Esophagus squamous epithelium (tissue), 4 donors: ENCODE data around the gene PRKCB.

Source experiments
- POLR2A ChIP-seq, 4 donors: fragments of 450-650 bp; IDR thresholded peaks; one replicate each; pipeline ENCODE4 v1.6.1; 2017; ENCODE audit warnings: antibody characterized with exemption in 4 of 4, mild to moderate bottlenecking in 4 of 4, moderate library complexity in 3 of 4
- TF ChIP-seq, protein P1 (sequence below), 6 experiments: fragments of 450-650 bp in 4 of 6; fragments of 200-600 bp in 2 of 6; sonication (generic) in 2 of 6; IDR thresholded peaks; one replicate each; pipeline ENCODE4 v1.5.1; 2016 to 2019; ENCODE audit warnings: antibody characterized with exemption in 6 of 6, mild to moderate bottlenecking in 4 of 6, moderate library complexity in 4 of 6

DNA sequence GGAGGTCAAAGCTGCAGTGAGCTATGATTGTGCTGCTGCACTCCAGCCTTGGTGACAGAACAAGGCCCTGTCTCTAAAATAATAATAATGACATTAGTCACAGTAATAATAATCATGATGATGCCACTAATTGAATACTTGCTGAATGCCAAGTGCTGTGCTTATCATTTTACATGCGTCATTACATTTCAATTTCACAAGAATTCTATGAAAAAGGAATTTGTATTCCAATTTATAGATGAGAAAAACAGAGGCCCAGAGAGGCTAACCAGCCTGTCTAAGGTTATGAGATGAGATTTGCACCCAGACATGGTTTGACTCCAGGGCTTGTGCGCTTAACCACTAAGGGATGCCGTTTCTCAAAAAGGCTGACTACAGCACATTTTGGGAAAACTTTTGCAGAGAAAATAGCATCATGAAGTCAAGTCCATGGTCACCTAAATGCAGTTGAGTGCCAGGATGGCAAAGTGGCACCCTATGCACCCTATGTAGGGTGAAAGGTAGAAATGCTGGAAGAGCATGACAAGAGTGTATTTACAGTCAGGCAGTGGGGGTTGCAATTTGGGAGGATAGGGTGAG lies 276.0 kb downstream of the PRKCB start:
- TF ChIP-seq, protein P1, sequence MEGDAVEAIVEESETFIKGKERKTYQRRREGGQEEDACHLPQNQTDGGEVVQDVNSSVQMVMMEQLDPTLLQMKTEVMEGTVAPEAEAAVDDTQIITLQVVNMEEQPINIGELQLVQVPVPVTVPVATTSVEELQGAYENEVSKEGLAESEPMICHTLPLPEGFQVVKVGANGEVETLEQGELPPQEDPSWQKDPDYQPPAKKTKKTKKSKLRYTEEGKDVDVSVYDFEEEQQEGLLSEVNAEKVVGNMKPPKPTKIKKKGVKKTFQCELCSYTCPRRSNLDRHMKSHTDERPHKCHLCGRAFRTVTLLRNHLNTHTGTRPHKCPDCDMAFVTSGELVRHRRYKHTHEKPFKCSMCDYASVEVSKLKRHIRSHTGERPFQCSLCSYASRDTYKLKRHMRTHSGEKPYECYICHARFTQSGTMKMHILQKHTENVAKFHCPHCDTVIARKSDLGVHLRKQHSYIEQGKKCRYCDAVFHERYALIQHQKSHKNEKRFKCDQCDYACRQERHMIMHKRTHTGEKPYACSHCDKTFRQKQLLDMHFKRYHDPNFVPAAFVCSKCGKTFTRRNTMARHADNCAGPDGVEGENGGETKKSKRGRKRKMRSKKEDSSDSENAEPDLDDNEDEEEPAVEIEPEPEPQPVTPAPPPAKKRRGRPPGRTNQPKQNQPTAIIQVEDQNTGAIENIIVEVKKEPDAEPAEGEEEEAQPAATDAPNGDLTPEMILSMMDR (IDR thresholded peaks at IDR 0.05), result no peak
- no peak for TF ChIP-seq POLR2A (IDR thresholded peaks at IDR 0.05)
